ENCODE measurements around the gene RC3H1.
"Not testable (repeated sequence)": the region's sequence is repeated elsewhere in the genome, so short reads cannot be mapped to it uniquely, and the experiment has no call there.

The RC3H1 gene

DNA sequence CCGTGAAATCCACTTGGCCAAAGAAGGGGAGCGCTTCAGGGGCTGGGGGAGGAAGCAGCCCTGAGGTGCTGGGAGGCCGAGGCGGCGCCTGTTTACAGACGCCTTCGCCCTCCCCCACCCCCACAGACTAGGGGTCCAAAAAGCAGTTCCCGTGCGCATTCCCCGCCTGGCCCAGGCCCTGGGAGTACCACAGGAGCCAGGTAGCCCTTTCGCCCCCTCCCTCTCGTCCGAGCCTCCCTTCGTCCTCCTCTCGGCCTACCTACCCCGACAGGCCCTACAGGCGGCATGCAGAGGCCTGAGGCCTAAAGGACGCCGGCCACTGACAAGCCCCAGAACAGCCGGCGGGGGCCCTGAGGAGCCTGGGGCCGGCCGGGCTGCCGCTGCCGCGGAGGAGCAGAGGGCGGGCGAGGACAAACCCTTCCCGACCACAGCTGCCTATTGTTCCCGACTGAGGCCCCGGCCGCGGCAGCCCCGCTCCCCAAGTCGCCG, 522 bp downstream of the RC3H1 start:
- no peak for DNase-seq (ENCODE audit: low read depth)

DNA sequence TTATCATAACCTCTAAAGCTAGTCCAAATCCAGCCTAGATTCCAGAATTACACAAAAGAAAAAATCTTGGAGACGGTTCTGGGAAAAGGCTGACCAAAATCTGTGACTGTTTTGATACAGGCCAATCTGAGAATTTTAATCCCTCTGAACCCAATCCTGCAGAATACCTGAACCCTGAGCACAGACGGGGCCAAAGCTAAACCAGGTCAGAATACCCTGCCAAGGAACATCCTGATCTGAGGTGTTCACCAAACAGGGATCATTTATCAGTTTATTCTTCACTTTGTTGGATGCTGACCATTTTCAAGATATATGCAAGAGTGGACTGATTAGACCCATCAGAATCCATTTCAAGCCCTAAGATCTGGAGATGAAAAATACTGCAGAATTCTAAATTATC, 3.6 kb downstream of the RC3H1 start:
- DNase-seq (ENCODE audit: low read depth): no peak

DNA sequence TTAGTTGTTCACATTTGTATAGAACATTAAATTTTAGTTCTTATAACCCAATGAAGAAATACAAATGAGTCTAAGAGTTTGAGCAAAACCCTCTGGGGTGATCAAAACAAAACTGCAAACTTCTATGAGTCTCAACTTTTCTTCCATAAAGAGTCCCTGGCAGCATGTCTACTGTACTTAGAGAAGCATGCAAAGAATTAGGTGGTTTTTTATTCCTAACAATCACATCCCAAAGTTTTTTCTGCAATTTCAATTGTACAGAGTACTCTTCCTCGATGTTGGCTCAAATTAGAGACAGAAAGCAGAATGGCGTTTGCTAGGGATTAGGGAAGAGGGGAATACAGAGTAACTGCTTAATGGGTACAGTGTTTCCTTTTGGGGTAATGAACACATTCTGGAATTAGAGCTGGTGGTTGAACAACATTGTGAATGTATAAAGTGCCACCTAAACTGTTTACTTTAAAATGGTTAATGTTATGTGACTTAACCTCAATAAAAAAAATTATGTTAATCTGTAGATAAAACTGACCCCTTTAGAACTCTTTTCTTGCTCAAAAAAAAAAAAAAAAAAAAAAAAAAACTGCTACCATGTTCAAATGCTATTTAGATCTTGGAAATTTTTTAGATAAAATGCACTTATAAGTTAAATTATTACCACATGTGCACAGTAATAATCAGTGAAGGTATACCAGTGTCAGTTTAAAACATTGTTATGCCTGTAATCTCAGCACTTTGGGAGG, 4.8 kb downstream of the RC3H1 start:
- no peak for DNase-seq (ENCODE audit: low read depth)

DNA sequence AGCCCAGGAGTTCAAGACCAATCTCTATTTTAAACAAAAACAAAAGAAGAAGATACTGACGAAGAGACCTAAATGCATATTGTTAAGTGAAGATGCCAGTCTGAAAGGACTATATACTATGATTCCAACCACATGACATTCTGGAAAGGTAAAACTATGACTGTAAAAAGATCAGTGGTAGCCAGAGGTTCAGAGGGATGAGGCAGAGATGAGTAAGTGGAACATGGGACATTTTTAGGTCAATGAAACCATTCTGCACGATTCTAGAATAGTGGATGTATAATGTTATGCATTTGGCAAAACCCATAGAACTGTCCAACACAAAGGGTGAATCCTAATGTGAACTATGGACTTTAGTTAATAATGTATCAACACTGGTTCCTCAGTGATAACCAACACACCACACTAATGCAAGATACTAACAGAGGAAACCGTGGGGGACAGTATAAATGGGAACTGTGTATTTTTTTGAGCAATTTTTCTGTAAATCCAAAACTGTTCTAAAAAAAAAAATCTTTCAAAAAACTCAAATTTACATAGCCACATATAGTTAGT, 8.2 kb downstream of the RC3H1 start:
- DNase-seq (ENCODE audit: low read depth): no peak

DNA sequence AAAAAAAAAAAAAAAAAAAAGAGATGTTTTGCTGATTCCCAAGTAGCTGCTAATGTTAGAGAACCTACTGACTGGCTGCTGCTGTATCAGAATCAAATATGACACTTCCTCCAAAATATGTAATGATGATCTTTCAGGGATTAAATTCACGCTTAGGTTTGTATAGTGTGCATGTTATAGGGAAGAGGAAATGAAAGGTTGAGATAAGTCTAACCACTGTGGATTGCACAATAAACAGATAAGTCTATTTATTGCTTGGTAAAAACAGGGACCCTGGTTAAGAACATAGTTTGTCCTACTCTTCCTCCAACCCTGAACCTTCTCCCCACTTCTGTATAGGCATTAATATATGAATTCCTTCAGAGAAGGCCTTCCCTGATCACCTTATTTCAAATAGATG, 13.2 kb downstream of the RC3H1 start:
- DNase-seq (ENCODE audit: low read depth): no peak

DNA sequence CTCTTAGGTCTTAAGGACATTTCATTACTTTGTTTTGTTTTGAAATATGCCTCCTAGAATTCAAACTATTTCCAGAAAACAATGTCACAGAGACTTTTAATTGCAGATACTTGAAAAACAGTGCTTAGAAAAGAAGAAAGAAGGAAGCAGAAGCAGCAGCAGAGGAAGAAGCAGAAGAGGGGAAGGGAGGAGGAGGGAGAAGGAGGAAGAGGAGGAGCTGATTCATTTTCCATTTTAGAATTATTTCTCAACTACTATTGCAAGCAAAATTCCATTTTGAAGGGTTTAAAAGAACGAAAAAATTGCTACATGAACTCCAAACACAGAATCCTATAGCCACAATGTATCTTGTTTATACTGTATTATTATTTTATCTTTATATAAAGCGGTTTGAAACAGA, 13.9 kb downstream of the RC3H1 start:
- no peak for DNase-seq (ENCODE audit: low read depth)

DNA sequence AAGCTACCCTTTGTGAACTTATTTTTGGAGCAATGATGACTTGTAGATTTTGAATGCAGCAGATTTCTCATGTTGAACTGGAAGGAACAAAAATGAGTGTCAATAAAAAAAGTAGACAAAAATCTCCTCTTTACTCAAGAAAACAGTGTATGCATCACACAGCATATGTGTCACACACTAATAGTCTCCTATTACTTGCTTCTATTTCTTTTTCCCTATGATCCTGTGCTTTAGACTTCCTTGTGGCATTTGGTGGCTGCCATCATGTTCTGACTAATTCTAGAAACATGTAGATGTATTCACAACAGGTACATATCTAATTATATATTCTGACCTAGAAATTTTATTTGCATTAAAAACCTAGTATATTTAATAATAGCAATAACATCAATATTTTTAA, 14.3 kb downstream of the RC3H1 start:
- DNase-seq (ENCODE audit: low read depth): no peak

DNA sequence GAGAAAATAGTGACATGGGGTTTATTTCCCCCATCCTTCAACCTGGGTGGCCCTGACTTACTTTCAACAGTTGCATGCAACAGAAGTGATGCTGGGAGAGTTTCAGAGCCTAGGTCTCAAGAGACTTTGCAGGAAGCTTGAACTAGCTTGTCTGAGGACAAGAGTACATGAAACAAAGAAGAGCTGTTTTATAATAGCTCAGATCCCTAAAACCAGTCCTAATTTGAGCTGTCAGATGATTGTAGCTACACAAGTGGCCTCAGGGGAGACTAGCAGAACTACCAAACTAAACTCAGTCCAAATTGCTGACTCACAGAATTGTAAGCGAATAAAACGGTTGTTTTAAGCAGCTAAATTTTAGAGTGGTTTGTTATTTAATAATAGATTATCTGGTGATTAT, 17.1 kb downstream of the RC3H1 start:
- no peak for DNase-seq (ENCODE audit: low read depth)

DNA sequence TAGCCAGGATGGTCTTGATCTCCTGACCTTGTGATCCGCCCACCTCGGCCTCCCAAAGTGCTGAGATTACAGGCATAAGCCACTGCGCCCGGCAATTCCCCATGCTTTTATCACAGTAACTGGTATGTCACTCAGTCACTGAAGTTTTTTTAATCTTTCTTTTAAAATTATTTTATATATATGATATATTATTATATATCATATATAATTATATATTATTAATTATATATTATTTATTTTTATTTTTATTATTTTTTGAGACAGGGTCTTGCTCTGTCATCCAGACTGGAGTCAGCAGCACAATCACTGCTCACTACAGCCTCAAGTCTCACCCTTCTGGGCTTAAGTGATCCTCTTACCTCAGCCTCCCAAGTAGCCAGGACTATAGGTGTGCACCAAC, 18.3 kb downstream of the RC3H1 start:
- DNase-seq (ENCODE audit: low read depth): no peak

DNA sequence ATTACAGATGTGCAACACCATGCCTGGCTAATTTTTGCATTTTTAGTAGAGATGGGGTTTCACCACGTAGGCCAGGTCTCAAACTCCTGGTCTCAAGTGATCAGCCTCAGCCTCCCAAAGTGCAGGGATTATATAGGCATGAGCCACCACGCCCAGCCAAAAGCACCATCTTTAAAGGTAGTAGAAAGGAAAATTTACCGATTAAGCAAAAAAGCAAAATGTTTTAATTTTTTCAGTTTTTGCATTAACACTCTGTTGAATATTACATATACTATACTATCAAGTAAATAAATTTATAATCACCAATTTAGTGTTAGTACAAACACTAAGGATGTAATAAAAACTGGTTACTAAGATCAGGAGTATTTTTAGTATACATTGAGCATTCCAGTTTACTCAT, 20.6 kb downstream of the RC3H1 start:
- DNase-seq (ENCODE audit: low read depth): no peak

DNA sequence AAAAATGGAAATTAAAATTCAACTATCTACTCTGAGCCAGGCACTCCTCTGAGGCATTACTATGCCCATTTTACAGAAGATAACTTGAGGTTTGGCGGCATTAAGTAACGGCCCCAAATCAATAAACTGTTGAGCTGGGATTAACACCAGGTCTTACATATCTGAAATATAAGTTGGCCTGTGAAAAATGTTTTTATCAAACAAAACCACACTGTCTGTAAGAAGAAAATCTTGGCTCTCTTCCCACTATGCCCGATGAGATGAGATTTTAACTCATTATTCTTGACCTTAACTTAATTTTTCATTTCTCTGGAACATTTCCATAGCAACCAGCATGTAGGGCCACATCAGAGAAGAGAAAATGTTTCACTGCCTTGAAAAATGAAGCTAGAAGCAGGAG, 21.8 kb downstream of the RC3H1 start:
- DNase-seq (ENCODE audit: low read depth): no peak

DNA sequence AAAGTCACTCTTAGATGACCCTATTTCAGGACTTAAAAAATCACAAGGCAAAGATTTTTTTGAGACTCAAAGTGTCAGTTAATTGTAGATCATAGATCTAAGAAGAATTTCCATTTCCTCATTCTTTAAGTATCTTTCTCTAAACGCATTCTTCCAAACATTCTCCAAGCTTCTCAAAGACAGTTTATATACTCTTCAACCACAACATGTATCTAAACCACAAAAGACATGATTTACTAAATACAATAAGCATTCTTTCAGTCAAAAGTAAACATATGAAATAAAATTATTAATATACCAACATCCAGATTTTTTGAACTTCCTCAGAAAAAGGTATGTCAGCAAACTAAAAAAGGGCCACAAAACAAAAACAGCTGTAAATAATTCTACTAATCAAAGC, 24.4 kb downstream of the RC3H1 start:
- DNase-seq (ENCODE audit: low read depth): no peak

DNA sequence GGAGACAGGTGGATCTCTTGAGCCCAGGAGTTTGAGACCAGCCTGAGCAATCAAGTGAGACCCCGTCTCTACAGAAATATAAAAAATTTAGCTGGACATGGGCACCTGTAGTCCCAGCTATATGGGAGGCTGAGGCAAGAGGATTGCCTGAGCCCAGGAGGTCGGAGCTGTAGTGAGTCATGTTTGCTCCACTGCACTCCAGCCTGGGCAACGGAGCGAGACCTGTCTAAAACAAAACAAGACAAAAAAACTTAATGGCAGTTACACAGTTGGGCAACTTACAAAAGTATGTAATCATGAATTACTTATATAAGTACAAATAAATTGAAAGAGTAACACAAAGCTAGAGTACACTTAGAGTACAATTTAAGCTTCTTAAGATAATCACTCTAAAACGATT, 25.2 kb downstream of the RC3H1 start:
- DNase-seq (ENCODE audit: low read depth): no peak

DNA sequence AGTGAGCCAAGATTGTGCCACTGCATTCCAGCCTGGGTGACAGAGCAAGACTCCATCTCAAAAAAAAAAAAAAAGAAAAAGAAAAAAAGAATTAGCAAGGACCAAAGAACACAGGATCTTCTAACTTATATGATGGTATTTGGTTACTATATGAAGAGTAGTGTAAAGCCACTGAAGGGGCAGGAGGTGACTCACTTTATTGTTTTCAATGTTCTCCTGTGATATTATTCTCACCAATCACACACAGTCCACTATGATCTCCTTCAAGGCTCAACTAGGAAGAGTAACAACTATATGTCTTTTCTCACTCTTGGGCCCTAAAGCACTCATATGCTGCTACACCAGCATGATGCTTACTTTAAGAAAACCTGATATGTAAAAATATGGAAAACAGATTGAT, 26.7 kb downstream of the RC3H1 start:
- DNase-seq (ENCODE audit: low read depth): no peak

DNA sequence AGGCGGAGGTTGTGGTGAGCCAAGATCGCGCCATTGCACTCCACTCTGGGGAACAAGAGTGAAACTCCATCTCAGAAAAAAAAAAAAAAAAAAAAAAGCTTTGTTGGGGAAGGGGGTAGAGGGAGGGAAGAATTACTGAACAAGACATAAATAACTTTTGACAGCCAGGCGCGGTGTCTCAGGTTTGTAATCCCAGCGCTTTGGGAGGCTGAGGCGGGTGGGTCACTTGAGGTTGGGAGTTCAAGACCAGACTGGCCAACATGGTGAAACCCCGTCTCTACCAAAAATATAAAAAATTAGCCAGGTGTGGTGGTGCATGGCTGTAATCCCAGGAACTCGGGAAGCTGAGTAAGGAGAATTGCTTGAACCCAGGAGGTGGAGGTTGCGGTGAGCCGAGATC, 28.2 kb downstream of the RC3H1 start:
- DNase-seq (ENCODE audit: low read depth): not testable (repeated sequence)

DNA sequence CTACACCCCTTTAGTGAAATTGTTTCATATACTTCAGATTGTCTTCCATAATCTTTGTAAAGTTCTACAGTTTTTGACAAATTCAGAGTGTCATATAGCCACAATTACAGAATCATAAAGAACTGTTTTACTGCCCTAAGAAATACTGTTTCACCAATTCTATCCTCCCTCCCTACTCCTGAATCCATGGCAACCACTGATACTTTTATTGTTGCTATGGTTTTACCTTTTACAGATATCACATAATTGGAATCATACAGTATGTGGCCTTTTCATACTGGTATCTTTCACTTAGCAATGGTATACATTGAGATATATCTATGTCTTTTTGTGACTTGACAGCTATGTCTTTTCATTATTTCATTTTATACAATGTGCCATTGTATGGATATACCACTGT, 34.1 kb downstream of the RC3H1 start:
- DNase-seq (ENCODE audit: low read depth): no peak

DNA sequence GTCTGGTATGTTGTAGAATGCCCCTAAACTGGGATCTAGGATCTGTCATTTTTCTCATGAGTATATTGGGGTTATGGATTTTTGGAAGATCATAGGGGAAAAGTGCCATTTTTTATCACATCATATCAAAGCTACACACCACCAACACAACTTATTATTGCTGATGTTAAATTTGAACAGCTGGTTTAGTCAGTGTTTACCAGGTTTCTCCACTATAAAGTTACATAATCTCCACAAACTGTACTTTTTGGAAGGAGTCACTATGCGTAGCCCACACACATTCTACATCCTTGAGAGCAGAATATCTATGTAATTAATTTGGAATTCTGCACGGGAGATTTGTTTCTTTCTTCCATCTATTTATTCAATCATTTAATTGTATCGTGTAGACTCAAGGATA, 35.2 kb downstream of the RC3H1 start:
- DNase-seq (ENCODE audit: low read depth): no peak

DNA sequence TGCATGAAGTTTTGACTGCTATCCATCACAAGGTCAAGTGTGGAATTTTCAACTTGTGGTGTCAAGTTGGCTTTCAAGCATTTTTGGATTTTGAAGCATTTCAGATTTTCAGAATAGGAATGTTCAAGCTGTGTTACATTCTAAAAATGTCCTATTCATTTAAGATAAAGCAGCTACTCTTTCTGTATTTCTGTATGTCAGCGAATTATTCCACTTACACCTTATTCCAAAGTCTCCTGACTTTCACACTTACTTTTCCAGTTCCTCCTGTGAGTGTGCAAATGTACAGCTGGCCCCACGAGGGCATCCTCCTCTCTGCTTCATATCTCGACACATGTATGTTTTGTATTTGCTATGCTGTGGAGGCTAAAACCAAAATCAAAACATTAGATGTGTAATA, 51.9 kb downstream of the RC3H1 start:
- no peak for DNase-seq (ENCODE audit: low read depth)

DNA sequence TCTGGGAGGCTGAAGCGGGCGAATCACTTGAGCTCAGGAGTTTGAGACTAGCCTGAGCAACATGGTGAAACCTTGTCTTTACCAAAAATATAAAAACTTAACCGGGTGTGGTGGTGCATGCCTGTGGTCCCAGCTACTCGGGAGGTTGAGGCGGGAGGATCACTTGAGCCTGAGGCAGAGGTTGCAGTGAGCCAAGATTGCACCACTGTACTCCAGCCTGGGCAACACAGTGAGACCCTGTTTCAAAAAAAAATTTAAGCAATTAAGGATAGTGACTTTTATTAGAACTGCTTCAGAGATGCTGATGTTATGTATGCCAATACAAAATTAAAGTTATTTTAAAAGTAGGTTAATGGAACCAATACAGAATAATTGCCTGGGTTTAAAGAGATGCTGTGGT, 56.3 kb downstream of the RC3H1 start:
- DNase-seq (ENCODE audit: low read depth): not testable (repeated sequence)

DNA sequence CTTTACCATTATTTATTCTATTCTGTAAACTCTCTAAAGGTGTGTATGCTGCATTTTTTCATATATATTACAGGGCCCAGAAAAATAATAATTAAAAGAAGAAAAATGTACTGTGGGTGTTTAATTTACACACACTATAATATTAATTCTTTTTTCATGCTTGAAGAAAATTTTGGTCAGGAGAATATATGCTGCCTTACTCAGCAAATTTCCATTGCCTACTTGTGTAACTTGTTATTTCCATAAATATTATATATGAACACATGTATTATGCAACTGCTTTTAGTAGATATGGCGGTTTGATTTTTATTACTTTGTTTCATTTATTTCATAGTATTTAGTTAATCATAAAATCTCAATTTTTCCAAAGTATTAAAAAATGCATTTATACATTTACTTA, 58.7 kb downstream of the RC3H1 start:
- no peak for DNase-seq (ENCODE audit: low read depth)

DNA sequence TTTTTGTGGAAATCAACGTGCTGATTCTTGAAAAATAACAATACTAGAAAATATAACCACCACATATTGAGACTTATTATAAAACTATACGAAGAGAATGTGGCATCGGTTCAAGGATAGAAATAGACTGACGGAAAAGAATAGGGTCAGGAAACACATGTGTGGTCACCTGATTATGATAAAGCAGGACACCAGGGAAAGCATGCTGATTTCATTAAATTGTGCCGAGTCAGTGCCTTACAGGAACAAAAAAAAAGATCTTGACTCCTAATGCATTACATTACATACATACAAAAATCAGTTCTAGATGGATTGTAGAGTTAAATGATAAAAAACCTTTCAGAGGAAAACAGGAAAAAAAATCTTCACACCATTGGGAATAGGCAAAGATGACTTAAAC, 61.5 kb downstream of the RC3H1 start:
- DNase-seq (ENCODE audit: low read depth): no peak

DNA sequence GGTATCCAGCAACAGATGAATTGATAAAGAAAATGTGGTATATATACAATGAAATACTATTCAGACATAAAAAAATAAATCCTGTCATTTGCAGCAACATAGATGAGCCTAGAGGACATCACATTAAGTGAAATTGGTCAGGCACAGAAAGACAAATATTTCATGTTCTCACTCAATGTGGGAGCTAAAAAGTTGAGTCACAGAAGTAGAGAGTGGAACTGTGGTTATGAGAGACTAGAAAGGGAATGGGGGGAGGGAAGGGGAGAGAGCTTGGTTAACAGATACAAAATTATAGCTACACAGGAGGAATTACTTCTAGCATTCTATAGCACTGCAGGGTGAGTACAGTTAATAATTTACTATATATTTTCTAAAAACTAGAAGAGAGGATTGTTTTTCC, 68.0 kb downstream of the RC3H1 start:
- no peak for DNase-seq (ENCODE audit: low read depth)

DNA sequence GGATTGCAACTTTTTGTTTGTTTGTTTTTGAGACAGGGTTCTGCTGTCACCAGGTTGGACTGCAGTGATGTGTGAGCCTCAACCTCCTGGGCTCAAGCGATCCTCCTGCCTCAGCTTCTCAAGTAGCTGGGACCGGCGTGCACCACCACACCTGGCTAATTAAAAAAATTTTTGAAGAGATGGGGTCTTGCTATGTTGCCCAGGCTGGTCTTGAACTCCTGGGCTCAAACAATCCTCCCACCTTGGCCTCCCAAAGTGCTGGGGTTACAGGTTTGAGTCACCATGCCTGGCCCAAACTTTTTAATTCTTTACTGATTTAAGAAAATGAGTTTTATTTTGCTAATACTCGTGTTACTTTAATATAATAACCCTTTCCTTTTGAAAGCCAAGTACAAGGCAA, 73.6 kb downstream of the RC3H1 start:
- no peak for DNase-seq (ENCODE audit: low read depth)

DNA sequence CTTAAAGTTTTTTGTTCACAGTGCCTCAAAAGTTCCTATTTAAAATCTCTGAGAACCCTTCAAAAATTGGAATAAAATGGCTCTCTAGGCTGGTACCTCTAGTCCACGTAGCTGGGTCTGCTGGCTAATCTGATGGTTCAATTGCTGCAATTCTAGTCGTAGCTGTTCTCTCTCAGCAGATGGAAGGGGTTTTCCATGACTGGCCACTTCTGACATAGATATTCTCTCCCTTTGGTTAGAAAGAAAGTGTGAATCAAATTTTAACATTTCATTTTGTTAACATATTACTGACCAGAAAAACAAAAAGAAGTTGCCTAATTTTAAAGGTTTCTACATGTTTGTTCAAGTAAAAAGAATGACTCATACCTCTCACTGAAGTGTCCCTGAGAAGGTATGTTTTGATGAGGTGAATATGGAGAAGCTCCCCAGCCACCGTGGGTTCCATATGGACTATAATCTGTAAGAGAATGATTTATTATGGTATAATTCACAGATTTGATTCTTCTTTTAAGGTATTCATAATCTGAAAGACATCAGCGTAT, 75.7 kb downstream of the RC3H1 start:
- no peak for DNase-seq (ENCODE audit: low read depth)
